Neural cell (in vitro differentiated cells): ENCODE measurements around the gene CDK11A. TPM values are rescaled to one million over a fixed set of nuclear protein-coding genes. Genes with fewer than 3 reads are reported as not detected.

Source experiments
- H2AFZ ChIP-seq: fragments of 200-600, 300-800 bp; sonication (generic), shearing (Covaris generic); 2 replicates; pipeline ENCODE4 v1.6.0; 2014; ENCODE audit warnings: low read depth, mild to moderate bottlenecking, antibody characterized with exemption, low read length, moderate library complexity
- H3F3A ChIP-seq: fragments of 200-600 bp; shearing (Covaris generic); 2 replicates; pipeline ENCODE4 v1.6.1; 2016; ENCODE audit warnings: mild to moderate bottlenecking, moderate library complexity, mixed read lengths, antibody characterized with exemption, low read length; ENCODE audit not compliant: insufficient read depth, poor library complexity, severe bottlenecking
- H3K27ac ChIP-seq: fragments of 200-600, 300-800 bp; sonication (generic), shearing (Covaris generic); 2 replicates; pipeline ENCODE4 v1.5.1; 2014; ENCODE audit warnings: mild to moderate bottlenecking, low read length, moderate library complexity
- H3K27me3 ChIP-seq: fragments of 300-800, 200-600 bp; sonication (generic), shearing (Covaris generic); 2 replicates; pipeline ENCODE4 v1.6.0; 2014; ENCODE audit warnings: mild to moderate bottlenecking, low read depth, low read length, moderate library complexity; ENCODE audit not compliant: insufficient read depth
- H3K36me3 ChIP-seq: fragments of 300-800, 200-600 bp; sonication (generic), shearing (Covaris generic); 2 replicates; pipeline ENCODE4 v1.5.1; 2014; ENCODE audit warnings: mild to moderate bottlenecking, antibody characterized with exemption, low read length, moderate library complexity; ENCODE audit not compliant: insufficient read depth
- H3K4me2 ChIP-seq: fragments of 300-800, 200-600 bp; sonication (generic), shearing (Covaris generic); 2 replicates; pipeline ENCODE4 v1.6.0; 2014; ENCODE audit warnings: mild to moderate bottlenecking, low read length
- H3K4me3 ChIP-seq: fragments of 300-800, 200-600 bp; sonication (generic), shearing (Covaris generic); 2 replicates; pipeline ENCODE4 v1.5.1; 2014; ENCODE audit warnings: mild to moderate bottlenecking, low read length, moderate library complexity
- H3K79me2 ChIP-seq: fragments of 200-600 bp; shearing (Covaris generic); replicated peaks from 2 replicates; pipeline ENCODE4 v1.6.0; 2014; ENCODE audit warnings: mild to moderate bottlenecking, low read length, moderate library complexity; ENCODE audit not compliant: insufficient read depth
- H3K9ac ChIP-seq: fragments of 300-800, 200-600 bp; sonication (generic), shearing (Covaris generic); 2 replicates; pipeline ENCODE4 v1.6.1; 2016; ENCODE audit warnings: mild to moderate bottlenecking, low read length, mixed read lengths
- H3K9me2 ChIP-seq: fragments of 200-600 bp; shearing (Covaris generic); 2 replicates; pipeline ENCODE4 v1.6.1; 2016; ENCODE audit warnings: mild to moderate bottlenecking, low read length, mixed read lengths; ENCODE audit not compliant: insufficient read depth
- H3K9me3 ChIP-seq: fragments of 200-600, 300-800 bp; sonication (generic), shearing (Covaris generic); 2 replicates; pipeline ENCODE4 v1.6.1; 2016; ENCODE audit warnings: mild to moderate bottlenecking, mixed run types, low read length, moderate library complexity, mixed read lengths
- H4K20me1 ChIP-seq: fragments of 200-600 bp; shearing (Covaris generic); 2 replicates; pipeline ENCODE4 v1.6.1; 2016; ENCODE audit warnings: mild to moderate bottlenecking, mixed run types; ENCODE audit not compliant: insufficient read depth
- EP300 ChIP-seq: fragments of 450-650 bp; conservative IDR thresholded peaks from 2 replicates; pipeline ENCODE4 v1.6.1; 2014; ENCODE audit warnings: antibody characterized with exemption, mild to moderate bottlenecking, moderate library complexity; ENCODE audit not compliant: poor library complexity, severe bottlenecking
- EZH2 ChIP-seq: fragments of 200-600, 300-800 bp; shearing (Covaris generic), sonication (generic); IDR thresholded peaks from 2 replicates; pipeline ENCODE4 v1.6.1; 2014; ENCODE audit warnings: antibody characterized with exemption, low read length, borderline replicate concordance, mild to moderate bottlenecking; ENCODE audit not compliant: insufficient read depth, poor library complexity, severe bottlenecking
- MXI1 ChIP-seq: fragments of 450-650 bp; conservative IDR thresholded peaks from 2 replicates; pipeline ENCODE4 v1.6.1; 2014; ENCODE audit warnings: antibody characterized with exemption, mild to moderate bottlenecking; ENCODE audit not compliant: poor library complexity, severe bottlenecking
- POLR2AphosphoS5 ChIP-seq: IDR thresholded peaks from 2 replicates; pipeline ENCODE4 v1.6.1; 2012
- RAD21 ChIP-seq: fragments of 450-650 bp; conservative IDR thresholded peaks from 2 replicates; pipeline ENCODE4 v1.6.1; 2014; ENCODE audit warnings: antibody characterized with exemption, mild to moderate bottlenecking, moderate library complexity
- SMC3 ChIP-seq: fragments of 450-650 bp; conservative IDR thresholded peaks from 2 replicates; pipeline ENCODE4 v1.6.1; 2014; ENCODE audit warnings: antibody characterized with exemption, mild to moderate bottlenecking, moderate library complexity; ENCODE audit not compliant: poor library complexity
- TAF1 ChIP-seq: IDR thresholded peaks from 2 replicates; pipeline ENCODE4 v1.6.1; 2012; ENCODE audit warnings: low read depth
- polyA plus RNA-seq: library from polyadenylated mRNA; depleted of rRNA; stranded (reverse); fragments of >200 nt; gene quantifications from 2 replicates; pipeline ENCODE4 v1.2.3, GENCODE V29; 2014
- TF ChIP-seq, protein P1 (sequence below): IDR thresholded peaks from 2 replicates; pipeline ENCODE4 v1.6.1; 2012; ENCODE audit warnings: borderline replicate concordance
- TF ChIP-seq, protein P2 (sequence below): fragments of 450-650 bp; IDR thresholded peaks from 2 replicates; pipeline ENCODE4 v1.5.1; 2014; ENCODE audit warnings: antibody characterized with exemption, mild to moderate bottlenecking, moderate library complexity; ENCODE audit not compliant: poor library complexity, severe bottlenecking

Gene CDK11A
- polyA plus RNA-seq, 1 donor from 2014 or later, result 20.2 TPM

DNA sequence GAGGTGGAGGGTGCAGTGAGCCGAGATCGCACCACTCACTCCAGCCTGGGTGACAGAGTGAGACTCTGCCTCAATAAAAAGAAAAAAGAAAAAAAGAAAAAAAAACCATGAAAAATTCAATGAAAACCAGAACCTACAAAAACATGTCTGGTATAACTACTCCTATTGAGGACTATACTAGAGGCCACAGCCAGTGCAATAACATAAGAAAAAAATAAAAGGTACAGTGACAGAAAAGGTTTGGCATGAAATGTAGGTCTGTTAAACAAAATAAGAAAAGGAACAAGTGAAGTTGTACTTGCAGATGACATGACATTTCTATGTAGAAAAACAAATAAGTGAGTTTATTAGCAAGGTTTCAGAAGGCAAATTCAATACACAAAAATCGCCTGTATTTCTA, 45.9 kb upstream of the CDK11A start:
- peaks cover 6% of the 10 kb centered on the region for H3K79me2 ChIP-seq
- no peak overlapping the region for H3K9ac ChIP-seq
- H3K27me3 ChIP-seq, result no peaks in the 10 kb centered on the region
- no peaks in the 10 kb centered on the region for H3K9me3 ChIP-seq
- H3K27ac ChIP-seq, result no peak overlapping the region
- no peaks in the 10 kb centered on the region for H3K36me3 ChIP-seq
- H4K20me1 ChIP-seq, result no peaks in the 10 kb centered on the region
- H3K4me3 ChIP-seq, result no peak overlapping the region
- no peak overlapping the region for H3K4me2 ChIP-seq
- TF ChIP-seq, protein P1, sequence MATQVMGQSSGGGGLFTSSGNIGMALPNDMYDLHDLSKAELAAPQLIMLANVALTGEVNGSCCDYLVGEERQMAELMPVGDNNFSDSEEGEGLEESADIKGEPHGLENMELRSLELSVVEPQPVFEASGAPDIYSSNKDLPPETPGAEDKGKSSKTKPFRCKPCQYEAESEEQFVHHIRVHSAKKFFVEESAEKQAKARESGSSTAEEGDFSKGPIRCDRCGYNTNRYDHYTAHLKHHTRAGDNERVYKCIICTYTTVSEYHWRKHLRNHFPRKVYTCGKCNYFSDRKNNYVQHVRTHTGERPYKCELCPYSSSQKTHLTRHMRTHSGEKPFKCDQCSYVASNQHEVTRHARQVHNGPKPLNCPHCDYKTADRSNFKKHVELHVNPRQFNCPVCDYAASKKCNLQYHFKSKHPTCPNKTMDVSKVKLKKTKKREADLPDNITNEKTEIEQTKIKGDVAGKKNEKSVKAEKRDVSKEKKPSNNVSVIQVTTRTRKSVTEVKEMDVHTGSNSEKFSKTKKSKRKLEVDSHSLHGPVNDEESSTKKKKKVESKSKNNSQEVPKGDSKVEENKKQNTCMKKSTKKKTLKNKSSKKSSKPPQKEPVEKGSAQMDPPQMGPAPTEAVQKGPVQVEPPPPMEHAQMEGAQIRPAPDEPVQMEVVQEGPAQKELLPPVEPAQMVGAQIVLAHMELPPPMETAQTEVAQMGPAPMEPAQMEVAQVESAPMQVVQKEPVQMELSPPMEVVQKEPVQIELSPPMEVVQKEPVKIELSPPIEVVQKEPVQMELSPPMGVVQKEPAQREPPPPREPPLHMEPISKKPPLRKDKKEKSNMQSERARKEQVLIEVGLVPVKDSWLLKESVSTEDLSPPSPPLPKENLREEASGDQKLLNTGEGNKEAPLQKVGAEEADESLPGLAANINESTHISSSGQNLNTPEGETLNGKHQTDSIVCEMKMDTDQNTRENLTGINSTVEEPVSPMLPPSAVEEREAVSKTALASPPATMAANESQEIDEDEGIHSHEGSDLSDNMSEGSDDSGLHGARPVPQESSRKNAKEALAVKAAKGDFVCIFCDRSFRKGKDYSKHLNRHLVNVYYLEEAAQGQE, result no peak
- TF ChIP-seq EP300, result no peak
- no peak for TF ChIP-seq SMC3
- no peak for TF ChIP-seq RAD21
- no peak for TF ChIP-seq TAF1
- TF ChIP-seq EZH2, result no peak
- TF ChIP-seq, protein P2, sequence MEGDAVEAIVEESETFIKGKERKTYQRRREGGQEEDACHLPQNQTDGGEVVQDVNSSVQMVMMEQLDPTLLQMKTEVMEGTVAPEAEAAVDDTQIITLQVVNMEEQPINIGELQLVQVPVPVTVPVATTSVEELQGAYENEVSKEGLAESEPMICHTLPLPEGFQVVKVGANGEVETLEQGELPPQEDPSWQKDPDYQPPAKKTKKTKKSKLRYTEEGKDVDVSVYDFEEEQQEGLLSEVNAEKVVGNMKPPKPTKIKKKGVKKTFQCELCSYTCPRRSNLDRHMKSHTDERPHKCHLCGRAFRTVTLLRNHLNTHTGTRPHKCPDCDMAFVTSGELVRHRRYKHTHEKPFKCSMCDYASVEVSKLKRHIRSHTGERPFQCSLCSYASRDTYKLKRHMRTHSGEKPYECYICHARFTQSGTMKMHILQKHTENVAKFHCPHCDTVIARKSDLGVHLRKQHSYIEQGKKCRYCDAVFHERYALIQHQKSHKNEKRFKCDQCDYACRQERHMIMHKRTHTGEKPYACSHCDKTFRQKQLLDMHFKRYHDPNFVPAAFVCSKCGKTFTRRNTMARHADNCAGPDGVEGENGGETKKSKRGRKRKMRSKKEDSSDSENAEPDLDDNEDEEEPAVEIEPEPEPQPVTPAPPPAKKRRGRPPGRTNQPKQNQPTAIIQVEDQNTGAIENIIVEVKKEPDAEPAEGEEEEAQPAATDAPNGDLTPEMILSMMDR, result no peak
- TF ChIP-seq POLR2AphosphoS5, result no peak
- TF ChIP-seq MXI1, result no peak
- no peaks in the 10 kb centered on the region for H3F3A ChIP-seq
- no peaks in the 10 kb centered on the region for H3K9me2 ChIP-seq
- H2AFZ ChIP-seq, result no peak overlapping the region

DNA sequence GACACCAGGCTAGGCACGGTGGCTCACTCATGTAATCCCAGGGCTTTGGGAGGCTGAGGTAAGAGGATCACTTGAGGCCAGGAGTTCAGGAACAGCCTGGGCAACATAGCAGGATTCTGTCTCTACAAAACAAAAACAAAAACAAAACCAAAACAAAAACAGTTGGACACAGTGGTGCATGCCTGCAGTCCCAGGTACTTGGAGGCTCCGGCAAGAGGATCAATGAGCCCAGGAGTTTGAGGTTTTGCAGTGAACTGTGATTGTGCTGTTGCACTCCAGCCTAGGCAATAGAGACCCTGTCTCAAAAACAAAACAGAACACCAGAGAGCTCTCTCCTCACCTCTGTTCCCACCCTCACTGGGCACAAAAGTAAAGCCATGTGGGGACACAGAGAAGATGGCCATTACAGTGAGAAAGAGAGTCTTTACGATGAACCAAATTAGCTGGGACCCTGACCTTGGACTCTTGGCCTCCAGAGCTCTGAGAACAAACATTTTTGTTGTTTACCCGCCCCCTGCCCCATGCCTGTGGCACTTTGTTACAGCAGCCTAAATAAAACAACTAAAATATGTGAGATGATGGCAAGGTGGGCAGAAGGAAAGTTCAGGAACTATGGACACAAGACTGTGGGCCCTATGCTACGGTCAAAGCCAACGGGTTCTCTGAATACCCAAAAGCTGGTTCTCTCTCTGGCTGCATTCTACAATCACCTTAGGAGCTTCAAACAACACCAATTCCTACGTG, 44.3 kb upstream of the CDK11A start:
- Histone ChIP-seq H3K4me3 (no peak overlapping the region), H3K9me2 (no peaks in the 10 kb centered on the region), H3K79me2 (peaks cover 6% of the 10 kb centered on the region), H3K36me3 (no peaks in the 10 kb centered on the region), H3K9me3 (no peaks in the 10 kb centered on the region), H4K20me1 (no peaks in the 10 kb centered on the region), H3K27ac (no peak overlapping the region), H2AFZ (no peak overlapping the region), H3K27me3 (no peaks in the 10 kb centered on the region), H3K9ac (no peak overlapping the region), H3F3A (no peaks in the 10 kb centered on the region), H3K4me2 (no peak overlapping the region)
- TF ChIP-seq MXI1, result no peak
- no peak for TF ChIP-seq POLR2AphosphoS5
